HG03064 (cell line): ENCODE results near the gene DCANP1.

Experiments
- ATAC-seq: cut with Tn5 transposase; IDR thresholded peaks from one replicate; pipeline ENCODE4 v1.9.1; 2021; ENCODE audit warnings: low read depth; ENCODE audit not compliant: unreplicated experiment

The DCANP1 gene

DNA sequence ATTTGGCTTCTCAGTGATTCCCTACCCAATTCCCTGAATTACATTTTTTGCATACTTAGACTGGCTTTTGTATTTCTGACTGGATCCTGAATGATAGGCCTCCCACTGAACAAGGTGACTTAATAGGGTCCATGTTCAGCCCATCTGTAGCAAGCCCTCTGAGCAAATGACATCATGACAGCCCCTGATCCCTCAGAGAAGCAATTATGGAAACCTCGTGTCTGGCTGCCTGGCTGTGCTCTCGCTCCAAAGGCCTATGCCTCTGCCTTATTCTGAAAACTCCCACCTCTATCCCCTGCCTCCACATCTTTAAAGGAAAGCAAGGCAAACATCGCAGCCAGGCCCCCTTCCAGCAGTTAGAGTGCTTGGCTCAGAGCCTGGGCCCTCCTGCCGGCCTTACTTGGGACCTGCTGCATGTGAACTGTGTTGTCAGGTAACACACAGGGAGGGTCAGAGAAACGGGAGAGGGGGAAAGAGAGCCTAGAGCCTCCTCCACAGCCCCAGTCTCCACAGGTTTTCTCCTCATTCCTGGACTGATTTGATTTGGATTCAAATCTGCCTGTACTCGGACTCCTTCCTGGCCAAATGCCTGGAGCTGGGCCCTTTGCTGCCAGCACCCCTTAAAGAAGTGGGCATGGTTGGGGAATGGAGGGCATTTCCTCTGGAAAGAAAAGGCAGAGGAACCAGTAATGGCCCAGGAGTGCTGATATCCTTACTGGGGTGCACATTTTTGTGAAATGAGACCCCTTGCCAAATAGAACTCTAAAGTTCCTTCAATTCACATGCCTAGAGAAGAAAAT is 3.8 kb downstream of the DCANP1 start:
- no peak for ATAC-seq

DNA sequence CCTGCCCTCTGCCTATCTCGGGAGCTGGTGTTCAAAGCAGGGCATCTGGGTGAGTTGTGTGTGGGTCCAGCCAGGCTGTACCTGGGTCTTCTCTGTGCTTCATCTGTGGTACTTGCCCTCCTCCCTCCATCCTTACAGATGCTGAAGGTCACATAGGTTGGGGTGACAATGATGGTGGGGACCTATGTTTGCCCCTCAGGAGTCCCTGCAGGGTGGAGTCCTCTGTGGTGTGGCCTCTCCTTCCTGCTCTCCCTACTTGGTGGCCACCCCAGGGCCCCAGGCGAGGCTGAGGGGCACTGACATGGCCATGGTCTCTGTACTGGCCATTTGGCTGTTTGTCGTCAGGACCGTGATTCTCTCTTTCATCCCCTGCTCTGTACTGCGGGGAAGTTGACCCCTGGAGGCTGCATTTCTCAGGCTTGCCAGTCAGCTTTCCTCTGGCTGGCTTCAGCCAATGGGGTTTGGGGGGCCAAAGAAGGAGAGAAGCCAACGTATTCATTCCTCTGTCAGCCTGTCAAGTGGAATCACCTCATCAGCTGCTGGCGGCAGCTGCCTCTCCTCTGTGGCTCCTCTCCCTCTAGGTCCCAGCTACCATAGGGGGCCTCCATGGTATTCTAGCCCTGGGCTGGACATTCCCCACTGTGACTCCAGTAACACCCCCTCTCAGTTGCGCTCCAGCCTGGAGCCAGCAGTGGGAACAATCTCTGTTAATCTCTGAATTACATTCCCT is 4.6 kb downstream of the DCANP1 start:
- ATAC-seq: no peak

DNA sequence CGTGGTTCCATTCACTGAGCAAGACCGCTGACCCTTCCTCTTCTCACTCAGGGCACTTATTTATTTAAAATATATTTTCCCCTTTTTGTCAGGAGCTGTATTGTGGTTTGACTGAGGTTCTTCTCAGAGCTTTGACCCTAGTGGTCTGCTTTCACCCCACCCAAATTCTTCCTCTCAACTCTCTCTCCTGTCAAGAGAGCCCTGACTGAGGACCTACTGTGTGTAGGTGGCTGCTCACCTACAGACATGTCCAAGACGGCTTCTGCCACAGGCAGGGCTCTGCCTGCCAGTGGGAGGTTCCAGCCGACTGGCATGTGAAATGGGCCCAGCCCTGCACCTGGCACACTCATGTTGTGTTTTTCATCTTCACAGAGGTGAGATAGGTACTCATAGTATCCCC is 5.2 kb downstream of the DCANP1 start:
- no peak for ATAC-seq

DNA sequence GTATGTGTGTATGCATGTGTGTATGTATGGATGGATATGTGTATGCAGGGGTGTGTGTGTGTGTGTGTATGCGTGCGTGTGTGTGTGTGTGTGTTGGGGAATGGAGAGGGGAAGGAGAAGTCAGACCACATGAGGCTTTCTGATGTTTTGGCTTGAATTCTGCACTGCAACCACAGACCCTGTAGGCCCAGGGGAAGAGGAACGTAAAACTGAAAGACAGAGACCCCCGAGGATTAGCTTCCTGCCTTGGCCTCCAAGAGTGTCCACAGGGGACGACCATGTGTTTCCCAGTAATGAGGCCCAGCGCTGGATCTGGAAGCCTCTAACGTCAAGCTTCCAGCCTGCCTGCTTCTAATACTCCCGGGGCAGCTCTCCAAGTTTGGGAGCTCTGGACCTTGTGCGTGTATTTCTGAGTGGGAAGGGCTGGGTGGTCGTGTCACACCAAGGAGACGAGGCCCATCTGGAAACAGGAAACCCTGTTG is 5.8 kb downstream of the DCANP1 start:
- ATAC-seq: no peak

DNA sequence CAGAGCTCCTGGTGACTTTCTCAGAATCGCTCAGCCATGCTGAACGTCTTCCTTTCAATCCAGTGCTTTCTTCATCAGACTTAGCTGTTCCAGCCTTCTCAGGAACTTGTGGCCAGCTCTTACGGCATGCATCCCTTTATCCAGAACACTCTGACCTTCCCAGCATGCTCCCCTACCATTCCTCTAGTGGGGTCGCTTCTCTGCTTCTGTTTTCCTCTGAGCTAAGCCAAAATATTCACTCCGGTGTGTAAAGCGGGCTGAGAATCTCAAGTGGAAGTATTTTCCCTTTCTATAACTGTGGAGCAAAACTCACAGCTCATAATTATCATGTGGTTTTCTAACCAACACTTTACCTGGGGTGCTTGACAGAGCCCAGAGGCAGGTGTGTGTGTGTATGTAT is 6.2 kb downstream of the DCANP1 start:
- ATAC-seq: no peak

DNA sequence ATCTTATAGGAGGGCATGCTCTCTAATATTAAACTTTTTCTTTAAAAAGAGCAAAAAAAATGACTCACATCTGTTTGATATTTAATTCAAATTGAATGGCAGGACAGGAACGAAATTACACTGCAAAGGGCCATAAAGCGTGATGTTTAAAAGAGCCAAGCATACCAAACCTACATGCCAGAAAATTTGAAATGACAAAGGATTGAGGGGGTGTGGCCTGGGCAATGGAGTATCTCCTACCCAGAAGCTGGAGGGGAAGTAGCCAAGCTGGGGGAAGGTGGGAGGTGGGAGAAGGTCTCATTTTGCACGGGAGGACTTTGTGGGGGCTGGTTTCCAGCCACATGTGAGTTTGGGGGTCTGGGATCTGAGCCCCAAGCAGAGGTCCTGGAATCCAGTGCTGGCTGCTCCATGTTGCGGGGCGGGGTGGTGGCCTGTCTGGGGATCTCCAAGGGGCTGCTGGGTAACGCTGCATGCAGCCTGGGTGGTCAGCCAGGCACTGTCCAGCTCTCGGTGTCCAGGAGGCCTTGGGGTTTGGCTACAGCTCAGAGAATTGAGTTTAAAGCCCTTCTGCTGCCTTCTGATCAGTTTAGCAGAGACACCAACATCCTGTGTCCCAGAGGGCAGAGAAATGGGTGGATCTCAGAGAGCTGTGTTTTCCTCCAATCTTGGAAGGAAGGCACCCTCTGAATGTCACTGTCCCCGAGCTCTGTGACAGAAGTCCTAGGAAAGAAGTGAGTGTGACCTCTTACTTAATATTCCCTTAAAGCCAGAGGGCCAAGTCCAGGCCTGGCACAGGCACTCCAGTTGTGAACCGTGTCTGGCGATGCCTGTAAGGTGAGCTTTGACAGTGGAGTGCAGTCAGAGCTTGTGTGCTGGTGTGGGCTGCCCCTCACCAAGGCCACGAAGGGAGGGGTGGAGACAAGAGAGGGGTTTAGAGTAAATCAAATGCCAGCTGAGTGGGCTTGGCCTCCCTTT is 7.6 kb downstream of the DCANP1 start:
- ATAC-seq: no peak

DNA sequence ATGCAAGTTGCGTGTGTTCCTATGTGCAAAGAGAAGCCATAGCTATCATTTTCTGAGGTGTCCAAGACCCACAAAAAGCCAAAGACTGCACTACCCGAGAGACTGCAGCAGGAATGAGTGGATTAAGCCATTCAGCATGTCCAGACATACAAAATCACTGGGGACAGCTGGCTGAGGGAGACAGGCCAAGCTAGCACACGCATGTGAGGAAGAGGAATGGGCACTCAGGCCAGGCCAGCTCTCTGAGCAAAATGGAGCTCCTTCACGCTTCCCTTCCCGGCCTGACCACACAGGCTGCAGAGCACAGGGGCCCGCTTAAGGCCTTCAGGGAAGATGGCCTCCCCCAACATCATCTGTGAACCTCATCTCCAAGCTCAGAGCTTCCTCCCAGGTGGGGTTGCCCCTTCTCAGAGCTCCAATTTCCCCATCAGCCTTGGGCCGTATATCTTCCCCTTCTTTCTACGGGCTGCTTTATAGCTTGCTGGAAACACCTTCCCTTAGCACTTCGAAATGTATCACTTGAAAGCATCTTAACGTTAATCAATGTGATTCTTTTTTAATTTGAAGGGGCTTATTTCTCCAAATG is 8.4 kb downstream of the DCANP1 start:
- no peak for ATAC-seq

DNA sequence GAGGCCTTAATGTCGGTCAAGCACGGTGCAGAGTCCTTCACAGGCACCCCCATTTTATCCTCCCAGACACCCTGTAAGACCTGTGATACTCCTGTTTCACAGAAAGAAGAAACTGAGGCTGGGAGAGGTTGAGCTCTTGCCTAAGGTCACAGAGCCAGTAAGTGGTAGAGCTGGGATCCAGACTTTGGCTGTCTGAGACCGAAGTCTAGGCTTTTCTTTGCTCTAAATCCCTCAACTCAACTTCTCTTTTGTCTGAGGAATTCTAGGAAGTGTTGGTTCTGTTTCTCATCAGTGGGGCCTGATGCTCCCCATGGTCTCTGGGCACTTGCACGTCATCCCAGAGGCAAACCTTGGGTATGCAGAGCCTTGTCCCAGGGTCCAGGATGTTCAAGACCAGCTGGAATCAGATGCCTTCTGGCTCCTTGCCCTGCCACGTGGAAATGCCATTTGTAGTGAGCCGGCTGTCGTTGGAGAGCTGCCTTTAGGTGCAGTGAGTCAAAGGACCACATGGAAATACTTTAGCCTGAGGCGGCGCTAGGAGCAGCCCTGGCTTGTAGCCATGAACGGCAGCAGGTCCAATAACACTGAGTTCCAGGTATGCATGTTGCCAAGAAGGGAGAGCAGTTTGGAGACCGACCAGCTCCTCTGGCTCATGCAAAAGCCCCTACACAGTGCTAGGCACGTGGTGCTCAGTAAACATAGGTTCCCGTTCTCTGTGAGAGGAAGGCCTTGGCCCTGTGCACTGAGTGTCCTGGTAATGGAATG is 9.2 kb downstream of the DCANP1 start:
- ATAC-seq: no peak

DNA sequence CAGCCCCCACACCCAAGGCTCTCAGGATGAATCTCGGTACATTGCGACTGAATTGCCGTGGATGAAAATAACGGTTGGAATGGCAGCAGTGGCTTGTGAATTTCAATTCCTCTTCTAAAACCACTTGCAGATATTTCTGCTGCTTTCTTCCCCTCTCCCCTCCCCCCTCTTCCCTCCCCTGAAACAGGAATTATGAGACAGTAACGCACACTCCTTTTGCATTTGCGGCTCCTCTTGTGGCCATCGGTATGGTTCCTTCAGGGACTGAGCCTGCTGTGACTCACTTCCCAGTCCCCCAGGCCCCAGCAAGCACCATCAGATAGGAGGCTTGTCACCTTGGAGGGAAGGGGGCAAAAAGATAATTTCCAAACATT is 9.7 kb downstream of the DCANP1 start:
- ATAC-seq: no peak

DNA sequence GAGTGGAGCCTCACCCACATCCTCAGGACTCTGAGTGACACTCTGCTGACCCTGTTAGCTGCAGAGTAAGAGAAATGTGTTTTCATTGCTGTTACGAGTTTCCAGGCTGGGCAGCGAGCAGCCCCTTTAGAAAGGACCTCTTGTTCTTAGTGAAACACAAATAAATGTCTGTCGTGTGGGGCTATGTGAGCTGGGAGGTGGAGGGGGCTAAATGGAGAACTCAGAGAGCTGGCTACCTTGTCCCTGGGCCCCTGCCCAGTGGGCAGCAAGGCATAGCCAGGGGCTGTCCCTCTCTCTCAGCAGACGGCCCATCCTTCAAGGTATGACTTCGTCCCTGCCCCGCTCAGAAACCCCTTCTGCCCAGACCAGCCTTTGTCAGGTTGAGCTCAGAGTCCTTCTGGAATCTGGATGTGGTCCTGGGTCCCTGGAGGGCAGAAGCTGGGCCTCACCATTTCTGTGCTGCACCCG is 10.2 kb downstream of the DCANP1 start:
- no peak for ATAC-seq

DNA sequence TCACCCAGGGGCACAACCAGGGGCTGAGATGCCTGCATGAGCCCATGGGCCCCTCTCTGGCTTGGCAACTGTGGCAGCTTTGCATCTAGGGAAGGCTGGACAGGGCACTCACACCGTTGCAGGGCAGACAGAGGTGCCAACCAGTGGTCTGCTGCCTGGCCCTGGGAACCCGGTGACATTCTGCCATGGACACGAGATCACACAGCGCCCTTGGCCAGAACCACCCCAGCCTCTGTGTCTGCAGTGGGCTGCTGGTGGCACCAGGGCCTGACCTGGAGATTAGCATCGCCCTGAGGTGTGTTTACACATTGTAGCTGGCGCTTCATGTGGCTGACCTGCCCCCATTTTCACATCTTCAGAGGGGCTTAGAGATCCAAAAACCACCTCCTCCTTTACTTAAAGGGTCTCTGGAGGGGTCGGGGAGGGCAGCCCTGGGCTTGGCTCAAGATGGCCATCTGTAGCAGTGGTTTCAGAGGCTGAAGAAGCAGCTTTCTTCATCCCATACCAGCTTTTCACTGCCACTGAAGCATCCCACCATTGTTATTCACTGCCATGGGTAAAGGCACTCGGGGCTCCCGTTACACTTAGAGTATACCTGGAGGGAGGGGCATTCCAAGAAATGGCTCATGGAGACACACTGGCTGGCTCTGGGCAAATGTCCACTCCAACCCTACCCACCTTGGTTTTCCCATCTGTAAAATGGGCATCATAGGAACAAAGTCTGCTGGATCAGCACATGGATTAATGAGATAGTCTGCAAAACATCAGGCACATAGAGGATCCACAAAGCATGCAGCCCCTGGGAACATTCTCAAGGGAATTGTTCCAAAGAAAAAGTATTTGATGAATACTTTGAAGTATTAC is 11.4 kb downstream of the DCANP1 start:
- no peak for ATAC-seq

DNA sequence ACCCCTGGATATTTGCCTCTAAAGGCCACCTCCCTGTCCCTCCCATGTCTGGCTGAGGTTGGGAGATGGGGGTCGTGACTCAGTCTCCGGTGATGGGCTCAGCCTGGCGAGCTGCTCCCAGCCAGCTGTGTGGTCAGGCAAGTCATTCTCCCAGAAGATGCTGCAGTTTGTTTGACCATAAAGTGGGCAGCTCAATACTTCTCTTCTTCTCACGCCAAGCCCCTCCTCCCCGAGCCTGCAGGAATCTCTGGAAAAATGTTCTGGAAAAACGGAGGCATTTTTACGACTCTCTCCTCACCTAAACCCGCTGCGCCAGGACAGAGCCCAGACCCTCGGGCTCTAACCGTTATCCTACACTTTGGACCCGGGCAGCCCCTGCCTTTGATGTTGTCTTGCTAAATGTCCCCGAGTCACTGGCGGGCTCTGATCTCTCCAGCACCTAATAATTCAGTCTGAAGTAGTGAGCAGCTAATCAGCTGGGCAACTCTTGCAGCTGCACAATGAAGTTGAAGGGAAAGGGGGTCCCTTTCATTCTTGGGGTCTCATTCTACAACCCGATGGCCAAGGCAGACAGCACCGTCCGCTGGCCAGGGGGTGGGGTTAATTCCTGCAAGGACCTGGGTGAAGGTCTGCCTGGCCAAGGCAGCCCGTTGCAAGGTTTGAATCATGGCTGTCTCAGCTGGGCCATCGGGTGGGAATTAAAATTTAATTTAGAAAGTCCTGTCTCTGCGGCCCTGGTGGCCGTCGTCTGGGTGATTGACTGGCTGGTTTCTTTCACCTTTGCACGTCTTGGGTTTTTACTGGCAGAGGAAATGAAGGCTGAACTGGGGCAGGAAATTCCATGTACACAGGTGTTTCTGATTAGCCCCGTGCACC is 12.3 kb downstream of the DCANP1 start:
- no peak for ATAC-seq

DNA sequence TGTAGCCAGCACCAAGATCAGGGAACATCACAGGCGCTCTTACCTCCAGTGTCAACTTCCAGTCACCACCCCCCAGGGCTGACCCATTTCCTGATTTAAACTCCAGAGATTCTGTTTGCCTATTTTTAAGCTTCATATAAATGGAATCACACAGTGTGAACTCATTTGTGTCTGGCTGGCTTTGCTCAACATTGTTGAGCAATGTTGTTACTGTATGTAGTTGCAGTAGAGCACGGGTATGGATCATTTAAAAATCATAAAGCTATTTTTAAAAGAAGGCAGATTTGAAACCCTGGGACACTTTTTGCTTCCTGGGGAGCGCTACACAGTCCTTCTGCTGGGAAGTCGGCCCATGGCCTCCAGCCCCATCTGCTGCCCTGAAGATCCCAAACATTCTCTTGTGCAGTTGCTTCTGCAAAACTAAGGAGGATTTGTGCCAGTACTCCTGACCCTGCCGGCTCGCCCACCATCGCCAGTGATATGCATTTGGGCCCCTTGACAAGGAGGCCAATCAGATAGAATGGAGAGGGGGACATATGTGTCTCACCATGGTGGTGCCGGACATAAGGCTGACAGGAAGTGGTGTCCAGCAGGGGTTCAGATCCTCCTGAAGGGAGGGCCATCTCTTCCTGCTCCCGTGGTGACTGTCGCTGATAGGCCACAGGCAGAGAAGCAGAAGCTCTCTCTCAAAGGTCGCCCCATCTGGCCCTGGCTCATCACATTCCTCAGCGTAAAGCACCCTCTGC is 13.3 kb downstream of the DCANP1 start:
- ATAC-seq: no peak

DNA sequence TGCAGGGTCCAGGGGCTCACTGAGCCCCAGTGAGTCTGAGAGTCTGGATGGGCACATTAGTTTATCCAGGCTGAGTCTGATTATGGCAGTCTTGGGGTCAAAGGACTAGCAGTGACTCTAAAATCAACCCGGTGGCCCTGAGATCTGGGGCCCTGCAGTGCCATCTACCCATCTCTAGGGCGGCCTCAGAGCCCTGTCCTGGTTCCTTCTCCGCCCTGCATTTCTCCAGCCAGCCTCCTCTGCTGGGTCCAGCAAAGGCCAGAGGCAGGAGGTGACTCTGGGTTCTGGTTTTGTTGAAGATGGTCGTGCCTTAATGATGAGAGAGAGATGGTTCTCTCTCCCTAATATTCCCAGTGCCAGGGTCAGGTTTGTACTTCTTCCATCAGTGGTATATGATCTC is 15.0 kb downstream of the DCANP1 start:
- no peak for ATAC-seq

DNA sequence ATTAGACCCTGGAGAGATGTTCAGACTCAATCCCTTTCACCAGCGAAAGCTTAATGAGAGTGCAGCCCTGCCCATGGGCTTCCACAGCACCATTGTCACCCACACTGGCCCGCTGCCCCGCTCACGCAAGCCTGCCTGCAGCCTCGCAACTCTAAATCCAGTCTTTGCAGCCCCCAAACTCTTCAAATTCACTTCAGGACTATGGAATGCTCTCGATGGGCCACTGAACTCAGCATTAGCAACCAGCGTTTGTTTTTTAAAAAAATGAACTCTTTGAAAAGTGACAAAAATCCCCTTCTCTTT is 17.1 kb downstream of the DCANP1 start:
- ATAC-seq: no peak

DNA sequence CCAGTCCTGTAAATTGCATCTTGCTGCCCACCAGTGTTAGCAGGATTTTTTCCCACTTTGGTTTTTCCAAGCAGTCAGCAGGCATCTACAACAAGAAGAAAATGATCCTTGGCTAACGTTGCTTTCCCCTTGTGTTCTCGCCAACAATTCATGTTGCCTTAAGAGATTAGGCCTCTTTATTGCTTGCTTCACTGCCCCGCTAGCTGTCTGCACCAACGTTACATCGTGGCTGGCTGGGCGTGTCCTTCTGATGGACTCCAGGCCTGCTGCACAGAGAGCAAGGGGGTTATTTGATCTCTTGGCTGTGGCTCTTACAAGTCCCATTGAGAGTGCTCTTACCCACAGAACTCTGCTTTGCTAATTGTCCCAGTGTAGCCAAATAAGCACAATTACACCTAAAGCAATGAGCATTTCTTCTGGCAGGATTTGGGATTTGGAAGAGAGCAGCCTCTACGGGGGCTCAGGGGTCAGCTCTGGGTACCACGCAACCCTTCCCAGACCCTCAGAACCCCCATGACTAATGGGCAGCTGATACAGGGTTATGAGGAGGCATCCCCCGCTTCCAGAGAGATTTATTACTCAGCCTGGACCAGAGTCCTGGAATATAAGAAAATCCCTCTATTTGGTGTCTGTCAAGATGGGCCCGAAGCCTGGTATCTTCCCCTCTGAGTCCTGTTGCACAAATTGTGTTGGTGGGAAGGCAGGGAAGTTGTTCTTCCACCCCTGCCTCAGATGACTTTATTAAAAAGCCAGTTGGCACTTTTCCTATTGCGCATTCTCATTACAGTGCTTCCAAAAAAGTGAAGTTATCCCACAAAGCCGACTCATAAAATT is 17.6 kb downstream of the DCANP1 start:
- ATAC-seq: no peak
